B cell (primary cell): ENCODE results near the gene NCOA3. TPM values are rescaled to one million over a fixed set of nuclear protein-coding genes. Genes with fewer than 3 reads are reported as not detected.

Experiments used
- ATAC-seq: fragments of 200-7000 bp; cut with Tn5 transposase; one replicate; pipeline ENCODE4 v1.10.0; 2021; ENCODE audit warnings: low read depth, mild to moderate bottlenecking, moderate number of reproducible peaks, moderate library complexity
- CTCF ChIA-PET: fragments of 350-600 bp; sonication (Branson Sonifier 250); formaldehyde crosslinking; loops from one replicate; lab custom pipeline; 2021; ENCODE audit warnings: antibody characterized with exemption, inconsistent platforms; lab: Charles Lee
- POLR2A ChIA-PET: fragments of 350-600 bp; sonication (Branson Sonifier 250); formaldehyde crosslinking; loops from one replicate; lab custom pipeline; 2021; ENCODE audit warnings: antibody characterized with exemption; lab: Charles Lee
- DNase-seq: peaks from one replicate; pipeline ENCODE4 v3.0.0; 2013
- H2AFZ ChIP-seq: 2 replicates; pipeline ENCODE4 v1.6.1; 2012; ENCODE audit warnings: mild to moderate bottlenecking, low read depth, low read length; ENCODE audit not compliant: insufficient read depth, poor library complexity, severe bottlenecking
- H3K27ac ChIP-seq, 2 donors: 1 replicate in 1 of 2; 2 replicates in 1 of 2; pipeline ENCODE4 v1.5.1; 2012 to 2013; ENCODE audit warnings: low read length in 2 of 2, mild to moderate bottlenecking in 2 of 2, moderate library complexity in 1 of 2
- H3K27me3 ChIP-seq, 4 experiments: fragments of 200-600 bp in 1 of 4; sonication (generic) in 1 of 4; replicated peaks in 1 of 4; 1 replicate in 2 of 4; 2 replicates in 2 of 4; pipeline versions ENCODE4 v1.6.1 to v1.7.0; 2013 to 2016; ENCODE audit warnings: low read length in 3 of 4, mild to moderate bottlenecking in 2 of 4, mixed read lengths in 1 of 4, moderate library complexity in 1 of 4; ENCODE audit not compliant: insufficient read depth in 4 of 4, control insufficient read depth in 3 of 4; ENCODE audit errors: control extremely low read depth in 1 of 4
- H3K36me3 ChIP-seq, 2 experiments: replicated peaks in 1 of 2; 1 replicate in 1 of 2; 2 replicates in 1 of 2; pipeline versions ENCODE4 v1.6.1 to v1.7.1; 2013; ENCODE audit warnings: low read length in 1 of 2; ENCODE audit not compliant: insufficient read depth in 2 of 2, control insufficient read depth in 1 of 2; ENCODE audit errors: control extremely low read depth in 1 of 2, extremely low read depth in 1 of 2
- H3K4me1 ChIP-seq, 2 donors: fragments of 200-600 bp in 1 of 2; sonication (generic) in 1 of 2; 1 replicate in 1 of 2; 2 replicates in 1 of 2; pipeline versions ENCODE4 v1.5.1 to v1.6.1; 2013 to 2017; ENCODE audit warnings: low read length in 2 of 2; ENCODE audit not compliant: control insufficient read depth in 2 of 2, insufficient read depth in 2 of 2
- H3K4me2 ChIP-seq: replicated peaks from 2 replicates; pipeline ENCODE3; 2012; ENCODE audit warnings: mild to moderate bottlenecking, low read depth, low read length; ENCODE audit not compliant: poor library complexity, severe bottlenecking
- H3K4me3 ChIP-seq, 5 experiments: fragments of 200-600 bp in 1 of 5; sonication (generic) in 1 of 5; 1 replicate in 3 of 5; 2 replicates in 2 of 5; pipeline versions ENCODE4 v1.5.1 to v1.7.0; 2011 to 2016; ENCODE audit warnings: low read length in 4 of 5, mild to moderate bottlenecking in 4 of 5, low read depth in 2 of 5, control low read depth in 1 of 5, moderate library complexity in 1 of 5; ENCODE audit not compliant: insufficient read depth in 1 of 5; ENCODE audit errors: control extremely low read depth in 1 of 5, extremely low read depth in 1 of 5
- H3K79me2 ChIP-seq: fragments of 200-600 bp; sonication (generic); one replicate; pipeline ENCODE4 v1.6.0; 2016; ENCODE audit warnings: low read length; ENCODE audit not compliant: control insufficient read depth, insufficient read depth
- H3K9ac ChIP-seq: fragments of 200-600 bp; sonication (generic); 2 replicates; pipeline ENCODE4 v1.6.1; 2017; ENCODE audit warnings: mild to moderate bottlenecking, low read length, moderate library complexity
- H3K9me3 ChIP-seq, 3 donors: one replicate each; pipeline versions ENCODE4 v1.6.1 to v1.7.1; 2013; ENCODE audit warnings: low read length in 2 of 3; ENCODE audit not compliant: control insufficient read depth in 2 of 3, insufficient read depth in 1 of 3; ENCODE audit errors: control extremely low read depth in 1 of 3
- H4K20me1 ChIP-seq: 2 replicates; pipeline ENCODE4 v1.6.0; 2012; ENCODE audit warnings: mild to moderate bottlenecking, low read length; ENCODE audit not compliant: insufficient read depth, control insufficient read depth, poor library complexity, severe bottlenecking
- H3K27ac Mint-ChIP-seq: one replicate; pipeline ENCODE4 v1.8.0; 2021; ENCODE audit warnings: mixed read lengths
- H3K27me3 Mint-ChIP-seq: one replicate; pipeline ENCODE4 v1.8.0; 2021; ENCODE audit warnings: mixed read lengths
- H3K4me1 Mint-ChIP-seq: one replicate; pipeline ENCODE4 v1.8.0; 2021; ENCODE audit warnings: mixed read lengths
- H3K4me3 Mint-ChIP-seq: one replicate; pipeline ENCODE4 v1.8.0; 2021; ENCODE audit warnings: mixed read lengths
- H3K9me3 Mint-ChIP-seq: one replicate; pipeline ENCODE4 v1.8.0; 2022; ENCODE audit warnings: mixed read lengths; ENCODE audit not compliant: insufficient read depth
- CTCF ChIP-seq: fragments of 200-600 bp; IDR thresholded peaks from one replicate; pipeline ENCODE4 v1.8.0; 2022; ENCODE audit warnings: antibody characterized with exemption, mild to moderate bottlenecking
- EZH2 ChIP-seq: IDR thresholded peaks from 2 replicates; pipeline ENCODE4 v1.6.1; 2012; ENCODE audit warnings: borderline replicate concordance, low read depth, mild to moderate bottlenecking, moderate library complexity, low read length; ENCODE audit not compliant: insufficient read depth, poor library complexity, severe bottlenecking
- WGBS: methylation state at CpG from one replicate; pipeline ENCODE4 v1.1.5; 2013; ENCODE audit warnings: missing lambda C conversion rate; ENCODE audit not compliant: insufficient coverage; 5-methylcytosine and 5-hydroxymethylcytosine counted together
- intact Hi-C: fragments of 100-400 bp; cut with micrococcal nuclease; formaldehyde crosslinking; loops from one replicate; pipeline ENCODE4 v1.10.0; 2022
- polyA plus RNA-seq: library from polyadenylated mRNA; depleted of rRNA; stranded (reverse); fragments of >200 nt; gene quantifications from 2 replicates; pipeline ENCODE4 v1.2.3, GENCODE V29; 2012
- total RNA-seq, 2 donors: library from RNA; stranded (reverse); fragments of 120-200 nt in 1 of 2; gene quantifications; 1 replicate in 1 of 2; 2 replicates in 1 of 2; pipeline versions ENCODE4 v1.2.3 to v1.2.4, GENCODE V29; 2013 to 2022

NCOA3 gene
- total and polyA plus RNA-seq, 2 donors (not counting 1 experiment from before 2014, with no cell fraction given): 54.0 to 309 TPM

DNA sequence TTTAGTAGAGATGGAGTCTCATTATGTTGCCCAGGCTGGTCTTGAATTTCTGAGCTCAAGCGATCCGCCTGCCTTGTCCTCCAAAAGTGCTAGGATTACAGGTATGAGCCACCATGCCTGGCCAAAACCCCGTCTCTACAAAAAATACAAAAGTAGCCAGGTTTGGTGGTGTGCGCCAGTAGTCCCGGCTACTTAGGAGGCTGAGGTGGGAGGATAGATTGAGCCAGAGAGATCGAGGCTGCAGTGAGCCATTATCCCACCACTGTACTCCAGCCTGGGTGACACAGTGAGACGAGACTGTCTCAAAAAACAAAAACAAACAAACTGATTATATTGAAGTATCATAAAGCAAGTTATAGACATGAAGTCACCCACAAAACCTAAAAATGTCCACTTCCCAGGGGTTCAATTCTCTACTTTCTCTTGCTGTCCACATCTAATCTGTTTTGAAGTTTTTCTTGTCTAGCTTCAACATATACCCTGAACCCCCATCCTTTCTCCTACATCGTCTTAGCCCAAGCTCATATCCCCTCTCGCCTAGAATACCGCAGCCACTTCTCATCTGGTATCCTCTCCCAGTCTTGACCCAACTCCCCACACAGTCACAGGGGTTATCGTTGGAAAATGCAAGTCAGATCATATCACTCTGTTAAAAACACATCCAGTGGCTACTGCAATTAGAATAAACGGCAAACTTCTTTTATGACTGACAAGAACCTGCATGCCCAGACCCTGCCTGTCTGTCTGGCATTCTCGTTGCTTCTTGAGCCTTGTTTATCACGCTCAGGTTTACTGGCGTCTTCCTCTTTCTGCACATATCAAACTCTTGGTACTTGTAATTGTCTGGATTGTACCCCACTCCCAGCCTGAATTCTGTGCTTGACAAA lies 20.1 kb upstream of the NCOA3 start:
- Histone ChIP-seq H3K27ac (peak overlapping the region in 1 of 2 donors; percentile 20), H3K4me1 (peaks cover 19 to 32% of the 10 kb centered on the region in 2 donors), H3K27me3 (no peaks in the 10 kb centered on the region), H3K36me3 (no peaks in the 10 kb centered on the region), H3K4me3 (no peak overlapping the region), H3K79me2 (peaks cover 17% of the 10 kb centered on the region), H3K4me2 (no peak overlapping the region), H3K9me3 (no peaks in the 10 kb centered on the region), H2AFZ (no peak overlapping the region), H3K9ac (no peak overlapping the region), H4K20me1 (no peaks in the 10 kb centered on the region)
- TF ChIP-seq CTCF: no peak
- TF ChIP-seq EZH2: no peak
- no peaks in the 10 kb centered on the region for H3K9me3 Mint-ChIP-seq
- POLR2A ChIA-PET: interaction anchor here (1.1 to 1.3 kb wide), 2 partner anchors 16 to 69 kb away, joined by 3 to 5 read pairs; no protein-coding TSS in a partner anchor
- peak overlapping the region; percentile 34 for H3K27ac Mint-ChIP-seq
- CTCF ChIA-PET: no interaction called here
- WGBS: 86% methylated on average over 9 of the region's 15 CpGs
- H3K4me3 Mint-ChIP-seq: no peak overlapping the region
- ATAC-seq (no peak), DNase-seq (no peak)
- peaks cover 51% of the 10 kb centered on the region for H3K4me1 Mint-ChIP-seq
- H3K27me3 Mint-ChIP-seq: no peaks in the 10 kb centered on the region
- intact Hi-C loops: no loop called here

DNA sequence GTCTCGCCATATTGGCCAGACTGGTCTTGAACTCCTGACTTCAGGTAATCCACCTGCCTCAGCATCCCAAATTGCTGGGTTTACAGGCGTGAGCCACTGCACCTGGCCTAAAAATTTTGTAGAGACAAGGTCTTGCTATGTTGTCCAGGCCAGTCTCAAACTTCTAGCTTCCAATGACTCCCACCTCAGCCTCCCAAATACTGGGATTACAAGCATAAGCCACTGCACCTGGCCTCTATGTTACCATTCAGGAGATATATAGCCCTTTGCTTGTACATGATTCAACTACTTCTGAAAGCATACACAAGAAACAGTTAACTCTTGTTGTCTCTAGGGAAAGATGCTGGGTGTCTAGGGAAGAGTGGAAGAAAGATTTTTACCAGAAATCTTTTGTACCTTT lies 19.0 kb upstream of the NCOA3 start:
- Histone ChIP-seq H3K27me3 (no peaks in the 10 kb centered on the region), H3K27ac (no peak overlapping the region)
- WGBS: 93% methylated on average over 2 of the region's 2 CpGs

More for the DNA sequence above, 19.0 kb upstream of the NCOA3 start:
- ChIA-PET POLR2A (interaction anchor here (0.6 to 1.1 kb wide), 4 partner anchors 8 to 80 kb away, joined by 3 to 5 read pairs (median 4); partner anchors contain the start of gene NCOA3), CTCF (no interaction called here)
- Histone ChIP-seq H3K36me3 (no peaks in the 10 kb centered on the region), H3K79me2 (peaks cover 17% of the 10 kb centered on the region), H2AFZ (no peak overlapping the region), H3K4me3 (no peak overlapping the region), H4K20me1 (no peaks in the 10 kb centered on the region), H3K4me2 (no peak overlapping the region), H3K9me3 (no peaks in the 10 kb centered on the region), H3K4me1 (peaks cover 30 to 44% of the 10 kb centered on the region in 2 donors), H3K9ac (no peak overlapping the region)
- intact Hi-C loops: no loop called here
- ATAC-seq: no peak
- H3K4me3 Mint-ChIP-seq: no peak overlapping the region
- no peak for DNase-seq
- H3K27ac Mint-ChIP-seq: peak overlapping the region; percentile 56
- H3K4me1 Mint-ChIP-seq: peaks cover 61% of the 10 kb centered on the region
- TF ChIP-seq EZH2 (no peak), CTCF (no peak)
- H3K9me3 Mint-ChIP-seq: no peaks in the 10 kb centered on the region
- no peaks in the 10 kb centered on the region for H3K27me3 Mint-ChIP-seq
